ENCODE measurements around the gene NEURL1B.

NEURL1B gene

GRCh38 chr5:172723508-172723907, 82.4 kb downstream of the NEURL1B start:
- H3K4me1 ChIP-seq (ENCODE audit: control insufficient read depth, insufficient read depth, low read length) = peaks cover 8% of the 10 kb centered on the region; the same call in 1 of the 2 replicates
- no peak overlapping the region for H3K4me3 ChIP-seq (ENCODE audit: low read depth, low read length)
- no peak overlapping the region for H3K27ac ChIP-seq (ENCODE audit: extremely low read depth, low read depth, low read length)
- CTCF ChIA-PET = interaction anchor here (1.0 to 1.7 kb wide), 3 partner anchors 11 to 215 kb away, joined by 3 to 6 read pairs (median 4); no protein-coding TSS in a partner anchor
- no peaks in the 10 kb centered on the region for H3K9me3 ChIP-seq (ENCODE audit: control insufficient read depth, insufficient read depth, low read depth, low read length)
- H3K36me3 ChIP-seq (ENCODE audit: control insufficient read depth in 2 of 2, insufficient read depth in 1 of 2, low read length in 2 of 2) = no peaks in the 10 kb centered on the region
- POLR2A ChIA-PET = interaction anchor here (1.2 kb wide), 1 partner anchor 48 kb away, joined by 3 read pairs; the partner anchor contains the start of gene DUSP1
- TF ChIP-seq ZFP37 (tag by site-specific recombination; IDR thresholded peaks at IDR 0.05) (no peak), ZNF529 (tag by site-specific recombination; IDR thresholded peaks at IDR 0.05; ENCODE audit: insufficient replicate concordance) (no peak), SETDB1 (IDR thresholded peaks at IDR 0.05; ENCODE audit: insufficient read length, low read length) (no peak), IKZF3 (tag by site-specific recombination; IDR thresholded peaks at IDR 0.05) (no peak), ZNF155 (tag by site-specific recombination; IDR thresholded peaks at IDR 0.05) (no peak), SCRT2 (tag by site-specific recombination; IDR thresholded peaks at IDR 0.05) (no peak), ZNF350 (tag by site-specific recombination; IDR thresholded peaks at IDR 0.05) (no peak), ZNF510 (tag by site-specific recombination; IDR thresholded peaks at IDR 0.05; ENCODE audit: insufficient replicate concordance) (no peak), ZNF433 (tag by site-specific recombination; IDR thresholded peaks at IDR 0.05; ENCODE audit: low read depth) (no peak), ZNF138 (tag by site-specific recombination; IDR thresholded peaks at IDR 0.05; ENCODE audit: borderline replicate concordance) (no peak)

- CTCF ChIA-PET = interaction anchor here (0.6 to 1.7 kb wide), 4 partner anchors 8 to 48 kb away, joined by 3 to 12 read pairs (median 8); no protein-coding TSS in a partner anchor
- Histone ChIP-seq H3K4me1 (ENCODE audit: control insufficient read depth, insufficient read depth, low read length) (peaks cover 8% of the 10 kb centered on the region; the same call in 1 of the 2 replicates), H3K27ac (ENCODE audit: extremely low read depth, low read depth, low read length) (no peak overlapping the region), H3K36me3 (ENCODE audit: control insufficient read depth in 2 of 2, insufficient read depth in 1 of 2, low read length in 2 of 2) (no peaks in the 10 kb centered on the region), H3K4me3 (ENCODE audit: low read depth, low read length) (no peak overlapping the region), H3K9me3 (ENCODE audit: control insufficient read depth, insufficient read depth, low read depth, low read length) (no peaks in the 10 kb centered on the region)
- POLR2A ChIA-PET = interaction anchor here (1.2 kb wide), 1 partner anchor 47 kb away, joined by 3 read pairs; the partner anchor contains the start of gene DUSP1
- TF ChIP-seq ZEB2 (tag by site-specific recombination; IDR thresholded peaks at IDR 0.05) (no peak), ZSCAN4 (tag by site-specific recombination; IDR thresholded peaks at IDR 0.05) (0 out of 2 replicates have a peak, but pooled peaks have one; percentile 18)
Measured at GRCh38 chr5:172724242-172725183, 83.5 kb downstream of the NEURL1B start.

GRCh38 chr5:172725273-172725672, 84.2 kb downstream of the NEURL1B start:
- no peaks in the 10 kb centered on the region for H3K36me3 ChIP-seq (ENCODE audit: control insufficient read depth in 2 of 2, insufficient read depth in 1 of 2, low read length in 2 of 2)
- peaks cover 8% of the 10 kb centered on the region; the same call in 1 of the 2 replicates for H3K4me1 ChIP-seq (ENCODE audit: control insufficient read depth, insufficient read depth, low read length)
- H3K9me3 ChIP-seq (ENCODE audit: control insufficient read depth, insufficient read depth, low read depth, low read length) = no peaks in the 10 kb centered on the region
- H3K27ac ChIP-seq (ENCODE audit: extremely low read depth, low read depth, low read length) = no peak overlapping the region
- POLR2A ChIA-PET = no interaction called here
- CTCF ChIA-PET = interaction anchor here (1.3 to 1.5 kb wide), 2 partner anchors 9 to 11 kb away, joined by 9 to 12 read pairs; no protein-coding TSS in a partner anchor
- no peak for TF ChIP-seq ZBTB10 (tag by site-specific recombination; IDR thresholded peaks at IDR 0.05)
- TF ChIP-seq ZNF24 (tag by site-specific recombination; IDR thresholded peaks at IDR 0.05) = no peak
- TF ChIP-seq ZNF473 (tag by site-specific recombination; IDR thresholded peaks at IDR 0.05) = no peak
- no peak overlapping the region for H3K4me3 ChIP-seq (ENCODE audit: low read depth, low read length)
